ENCODE data around the gene FAT2.

FAT2 gene

DNA sequence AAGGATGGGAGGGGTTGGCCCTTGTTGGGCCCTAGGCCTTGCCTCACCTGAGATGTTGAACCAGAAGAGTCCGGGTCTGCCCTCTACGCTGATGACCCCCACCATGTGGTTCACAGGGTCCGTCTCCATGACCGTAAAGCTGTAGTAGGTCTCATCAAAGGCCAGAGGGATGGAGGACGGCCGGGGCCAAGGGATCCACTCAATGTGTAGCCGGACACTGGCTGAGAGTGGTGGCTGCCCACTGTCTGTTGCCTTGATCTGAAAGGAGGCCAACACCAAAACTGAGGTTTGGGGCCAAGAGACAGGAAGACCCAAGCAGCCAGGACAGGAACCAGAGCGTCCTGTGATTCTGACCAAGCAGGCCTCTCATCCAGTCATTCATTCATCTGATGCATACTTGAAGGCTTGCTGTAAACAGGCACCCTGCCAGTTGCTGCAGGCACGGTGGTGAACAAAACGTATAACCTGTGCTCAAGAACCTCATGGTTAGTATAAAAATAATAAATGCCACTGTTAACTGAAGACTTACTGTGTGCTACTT, 37.9 kb downstream of the FAT2 start:
- DNase-seq = no peak

DNA sequence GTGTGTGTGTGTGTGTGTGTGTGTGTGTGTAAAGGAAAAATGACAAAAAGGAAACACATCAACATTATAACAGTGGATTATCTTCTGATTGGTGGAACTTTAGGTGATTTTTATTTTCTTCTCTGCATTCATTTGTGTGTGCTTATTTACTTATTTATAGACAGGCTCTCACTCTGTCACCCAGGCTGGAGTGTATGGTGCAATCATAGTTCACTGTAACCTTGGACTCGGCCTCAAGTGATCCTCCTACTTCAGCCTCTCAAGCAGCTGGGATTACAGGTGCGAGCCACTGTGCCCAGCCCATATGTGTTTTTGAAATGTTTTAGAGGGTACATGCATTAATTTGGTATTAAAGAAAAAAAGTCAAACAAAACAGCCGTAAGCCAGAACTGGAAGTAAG, 39.1 kb downstream of the FAT2 start:
- no peak for DNase-seq

DNA sequence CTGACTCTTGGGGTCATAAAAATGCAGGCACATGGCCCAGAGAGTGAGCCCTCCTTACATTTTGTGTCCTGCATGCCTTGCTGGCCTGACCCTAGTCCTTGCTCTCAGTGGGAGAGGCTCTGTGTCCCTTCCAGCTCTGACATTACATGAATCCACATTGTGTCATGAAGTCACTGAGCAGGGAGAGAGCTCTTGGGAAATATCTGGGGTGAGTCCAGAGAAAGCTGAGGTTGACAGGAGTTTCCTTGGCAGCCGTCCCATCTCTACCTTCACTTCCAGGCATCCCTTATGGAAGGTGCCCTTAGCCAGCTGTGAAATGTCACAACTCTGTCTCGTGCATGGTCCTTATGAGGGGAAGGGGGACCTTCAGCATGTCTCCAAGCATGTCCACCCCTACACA, 41.0 kb downstream of the FAT2 start:
- DNase-seq = no peak

DNA sequence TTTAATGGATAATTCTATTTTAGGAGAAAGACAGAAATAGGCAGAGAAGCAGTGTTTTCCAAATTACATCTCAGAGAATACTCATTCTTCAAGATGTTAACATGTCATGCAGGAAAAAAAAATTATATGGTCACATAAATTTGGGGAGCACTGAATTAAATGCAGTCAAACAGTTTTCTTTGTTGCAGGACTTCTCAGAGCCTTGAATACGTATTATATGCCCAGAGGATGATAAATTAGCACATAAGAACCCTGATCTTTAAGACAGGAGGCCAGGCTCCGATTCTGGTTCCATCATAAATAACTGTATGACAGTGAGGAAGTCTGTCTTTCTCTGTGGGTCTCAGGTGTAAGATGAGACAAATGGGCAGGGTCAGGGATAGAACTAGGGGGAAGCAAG, 41.4 kb downstream of the FAT2 start:
- DNase-seq = no peak

DNA sequence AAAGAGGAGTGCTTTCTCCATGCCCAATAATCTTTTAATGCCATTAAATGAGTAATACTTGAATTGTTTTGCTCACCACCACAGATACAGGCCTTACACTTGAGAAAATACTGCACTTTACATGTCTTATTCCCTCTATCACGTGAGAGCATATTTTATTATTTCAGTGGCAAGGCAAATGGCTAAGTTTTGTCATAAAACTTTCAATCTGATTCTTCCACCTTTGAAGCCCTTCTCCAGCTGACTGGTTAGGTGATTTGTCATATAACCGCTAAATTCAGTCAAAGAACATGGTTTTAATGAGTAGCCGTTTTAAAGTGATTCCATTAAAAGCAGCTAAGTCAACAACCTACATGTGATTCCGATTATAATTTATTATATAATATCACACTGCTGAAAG, 43.8 kb downstream of the FAT2 start:
- no peak for DNase-seq

DNA sequence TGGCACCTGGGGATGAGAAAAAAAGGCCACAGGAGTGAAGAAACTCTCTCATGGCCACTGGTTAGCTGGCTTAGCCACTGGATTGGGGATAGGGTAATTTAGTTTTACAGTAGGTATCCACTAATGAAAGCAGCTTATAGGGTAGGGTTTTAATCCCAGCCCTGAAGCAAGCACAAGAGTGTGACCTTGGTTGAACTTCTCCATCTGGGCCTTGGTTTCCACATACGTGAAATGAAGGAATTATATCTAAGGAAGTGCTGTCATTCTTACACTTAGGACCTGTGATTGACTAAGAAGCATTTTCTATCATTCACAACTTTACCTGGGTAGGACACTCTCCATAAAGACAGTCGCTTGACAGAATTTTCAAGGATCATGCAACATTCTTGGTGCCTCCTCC, 49.6 kb downstream of the FAT2 start:
- DNase-seq = no peak
